GM21515 (cell line): ENCODE data around the gene JTB.
A peak's percentile ranks its signal among the peaks of the same experiment; 100 is the strongest.
"Not testable (repeated sequence)": the region's sequence is repeated elsewhere in the genome, so short reads cannot be mapped to it uniquely, and the experiment has no call there.

ENCODE experiments used
- ATAC-seq: cut with Tn5 transposase; IDR thresholded peaks from one replicate; pipeline ENCODE4 v1.9.1; 2021; ENCODE audit not compliant: unreplicated experiment

The JTB gene

DNA sequence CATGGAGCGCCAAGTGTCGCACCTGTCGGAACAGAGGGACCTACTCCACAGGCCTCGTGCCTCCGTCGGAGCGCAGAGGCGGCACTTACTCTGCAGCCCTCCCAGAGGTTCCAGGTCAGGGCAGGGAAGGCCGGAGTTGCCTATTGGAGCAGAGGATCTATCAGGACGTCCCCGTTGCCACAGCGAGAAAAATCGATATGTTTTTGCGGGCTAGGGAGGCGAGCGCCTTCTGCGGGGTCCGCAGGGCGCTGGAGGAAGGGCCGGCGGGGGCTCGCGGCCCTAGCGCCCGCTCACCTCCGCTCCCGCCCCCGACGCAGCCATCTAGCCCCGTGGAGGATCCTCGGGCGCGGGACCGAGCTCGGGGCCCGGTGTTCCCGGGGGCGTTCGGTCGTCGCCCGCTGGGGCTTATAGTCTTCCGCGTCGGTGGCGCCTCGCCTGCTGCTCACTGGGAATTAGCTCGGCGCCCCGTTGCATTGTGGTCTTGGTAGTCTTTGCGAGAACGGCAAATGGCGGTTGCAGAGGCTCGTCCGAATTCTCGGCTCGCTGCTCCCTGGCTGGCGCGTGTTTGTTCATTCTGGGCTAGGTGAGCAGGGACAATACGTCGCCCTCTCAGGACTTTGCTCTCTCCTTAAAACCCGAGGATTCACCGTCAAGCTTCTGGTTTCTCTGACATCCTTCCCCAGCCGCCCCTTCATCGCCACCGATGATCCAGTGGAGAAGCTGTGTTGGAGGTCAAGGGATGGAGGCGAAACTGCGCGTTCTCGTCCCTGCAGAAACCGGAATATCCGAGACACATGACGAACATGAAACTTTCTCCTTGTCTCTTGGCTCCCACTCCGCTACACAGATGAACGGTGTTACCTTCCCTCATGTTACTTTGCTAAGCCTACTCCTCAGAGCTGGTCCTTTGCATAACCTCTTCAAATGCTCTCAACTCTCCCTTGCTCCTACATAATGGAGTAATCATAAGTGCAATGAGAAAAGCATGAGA, at the start of gene JTB:
Gene JTB, minus strand, starts transcription at position 425 of the 991 bp plus-strand sequence. Its CDS starts 422 bp downstream, at position 3.
- peak; percentile 70 for ATAC-seq

DNA sequence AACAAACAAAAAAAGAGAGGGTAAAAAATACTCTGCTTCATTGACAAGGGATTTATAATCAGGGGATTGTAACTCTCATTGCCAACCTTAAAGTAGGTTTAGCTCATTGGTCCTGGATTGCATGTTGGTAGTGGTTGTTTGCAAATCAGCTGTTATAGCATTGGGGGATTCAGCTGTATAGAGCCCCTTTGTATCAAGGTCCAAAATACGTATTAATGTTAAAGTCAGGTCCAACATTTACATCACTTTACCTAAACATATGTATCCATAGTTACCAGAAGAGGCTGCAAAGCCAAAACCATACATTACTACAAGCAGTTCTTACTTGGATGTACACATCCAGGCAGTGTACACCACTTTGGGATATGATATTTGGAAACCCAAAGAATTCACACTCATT, 42.5 kb upstream of the JTB start:
- ATAC-seq: no peak

DNA sequence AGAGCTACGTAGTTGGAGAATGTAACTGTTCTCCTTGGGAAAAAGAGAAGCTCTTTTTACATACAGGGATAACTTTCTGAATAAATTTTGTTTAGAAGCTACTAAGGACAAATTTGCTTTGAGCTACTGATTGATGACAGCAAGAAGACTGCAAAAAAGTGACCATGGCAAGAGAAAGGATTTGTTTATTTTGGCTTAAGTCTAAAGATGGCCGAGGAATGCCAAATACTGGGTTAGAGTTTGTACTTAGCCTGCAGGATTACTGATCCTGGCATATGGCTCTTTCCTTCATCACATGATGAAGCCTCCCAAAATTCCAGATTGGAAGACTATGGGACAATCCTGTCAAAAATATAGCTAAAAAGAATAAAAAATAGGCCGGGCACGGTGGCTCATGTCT, 41.8 kb upstream of the JTB start:
- no peak for ATAC-seq

DNA sequence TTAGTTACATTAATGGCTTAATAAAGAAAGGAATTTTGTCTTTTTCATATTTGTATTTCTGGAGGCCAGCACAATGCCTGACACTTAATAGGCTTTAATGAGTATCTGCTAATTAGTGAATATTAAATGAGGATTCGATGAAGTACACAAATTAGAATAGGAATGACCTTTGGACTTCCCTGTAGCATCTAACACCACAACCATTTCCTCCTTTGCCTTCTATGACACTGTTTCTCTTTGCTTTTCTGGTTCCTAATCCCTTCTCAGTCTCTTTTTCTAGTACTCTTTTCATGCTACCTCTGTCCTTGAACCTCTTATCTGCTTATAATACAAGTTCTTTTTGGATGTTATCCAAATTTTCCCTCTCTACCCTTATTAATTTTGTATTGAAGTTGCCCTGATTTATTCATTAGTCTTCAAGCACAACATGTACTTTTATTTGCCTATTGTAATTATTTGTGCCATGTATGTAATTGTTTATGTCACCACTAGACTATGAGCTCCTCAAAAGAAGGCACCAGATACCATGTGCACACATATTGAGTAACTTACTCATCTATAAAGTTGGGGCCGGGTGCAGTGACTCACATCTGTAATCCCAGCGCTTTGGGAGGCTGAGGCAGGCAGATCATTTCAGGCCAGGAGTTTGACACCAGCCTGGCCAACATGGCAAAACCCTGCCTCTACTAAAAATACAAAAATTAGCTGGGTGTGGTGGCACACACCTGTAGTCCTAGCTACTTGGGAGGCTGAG, 36.9 kb upstream of the JTB start:
- no peak for ATAC-seq

DNA sequence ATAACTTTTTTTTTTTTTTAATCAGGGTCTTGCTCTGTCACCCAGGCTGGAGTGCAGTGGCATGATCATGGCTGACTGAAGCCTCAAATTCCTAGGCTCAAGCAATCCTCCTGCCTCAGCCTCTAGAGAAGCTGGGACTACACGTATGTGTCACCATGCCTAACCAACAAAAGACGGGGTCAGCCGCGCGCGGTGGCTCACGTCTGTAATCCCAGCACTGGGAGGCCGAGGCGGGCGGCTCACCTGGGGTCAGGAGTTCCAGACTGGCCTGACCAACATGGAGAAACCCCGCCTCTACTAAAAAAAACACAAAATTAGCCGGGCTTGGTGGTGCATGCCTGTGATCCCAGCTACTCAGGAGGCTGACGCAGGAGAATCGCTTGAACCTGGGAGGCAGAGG, 35.1 kb upstream of the JTB start:
- not testable (repeated sequence) for ATAC-seq

DNA sequence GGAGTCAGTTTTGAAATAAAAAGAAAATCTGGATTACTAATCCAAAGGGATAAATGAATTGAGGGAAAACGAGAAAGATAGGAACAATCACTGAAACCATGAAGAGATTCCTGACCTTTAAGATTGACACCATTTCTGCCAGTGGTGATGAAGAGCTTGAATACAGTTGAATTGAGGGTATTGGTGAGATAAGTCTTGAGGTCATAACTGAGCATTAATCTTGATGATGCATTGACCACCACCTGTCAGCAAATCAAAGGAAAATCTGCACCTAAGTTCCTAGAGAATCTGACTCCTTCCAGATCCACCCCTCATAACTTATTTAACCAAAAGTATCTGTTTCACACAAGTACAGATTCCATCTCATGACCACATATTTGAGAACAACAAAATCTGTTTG, 34.7 kb upstream of the JTB start:
- no peak for ATAC-seq

DNA sequence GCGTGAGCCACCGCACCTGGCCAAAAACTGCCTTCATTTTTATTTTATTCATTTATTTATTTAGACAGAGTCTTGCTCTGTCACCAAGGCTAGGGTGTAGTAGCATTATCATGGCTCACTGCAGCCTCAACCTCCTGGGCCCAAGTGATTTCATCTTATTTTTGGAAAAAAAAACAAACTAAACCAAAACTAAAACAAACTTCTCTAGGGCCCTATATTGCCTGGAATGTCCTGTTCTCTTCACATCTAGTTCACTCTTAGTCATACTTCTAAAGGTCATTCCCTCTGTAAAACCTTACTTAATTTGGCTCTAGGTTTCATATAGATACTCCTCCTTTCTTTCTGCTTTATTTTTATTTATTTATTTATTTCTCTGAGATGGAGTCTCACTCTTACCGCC, 28.7 kb upstream of the JTB start:
- ATAC-seq: no peak

DNA sequence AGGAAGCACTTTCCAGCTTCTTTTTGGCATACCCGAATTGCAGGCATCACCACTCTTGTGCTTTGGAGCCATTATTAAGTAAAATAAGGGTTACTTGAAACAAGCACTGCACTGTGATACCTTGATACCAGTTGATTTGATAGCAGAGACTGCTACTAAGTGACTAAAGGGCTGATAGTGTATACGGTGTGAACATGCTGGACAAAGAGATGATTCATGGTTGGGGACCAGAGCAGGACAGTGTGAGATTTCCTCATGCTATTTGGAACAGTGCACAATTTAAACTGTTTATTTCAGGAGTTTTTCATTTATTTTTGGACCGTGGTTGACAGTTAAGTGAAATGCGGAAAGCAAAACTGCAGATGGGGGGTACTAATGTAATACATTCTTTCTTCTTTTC, 22.9 kb upstream of the JTB start:
- ATAC-seq: no peak

DNA sequence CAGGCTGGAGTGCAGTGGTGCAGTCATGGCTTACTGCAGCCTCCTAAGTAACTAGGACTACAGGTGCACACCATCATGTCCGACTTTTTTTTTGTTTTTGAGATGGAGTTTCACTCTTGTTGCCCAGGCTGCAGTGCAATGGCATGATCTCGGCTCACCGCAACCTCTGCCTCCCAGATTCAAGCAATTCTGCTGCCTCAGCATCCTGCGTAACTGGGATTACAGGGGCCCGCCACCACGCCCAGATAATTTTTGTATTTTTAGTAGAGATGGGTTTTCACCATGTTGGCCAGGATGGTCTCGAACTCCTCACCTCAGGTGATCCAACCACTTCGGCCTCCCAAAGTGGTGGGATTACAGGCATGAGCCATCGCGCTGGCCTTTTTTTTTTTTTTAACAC, 19.4 kb upstream of the JTB start:
- ATAC-seq: not testable (repeated sequence)

DNA sequence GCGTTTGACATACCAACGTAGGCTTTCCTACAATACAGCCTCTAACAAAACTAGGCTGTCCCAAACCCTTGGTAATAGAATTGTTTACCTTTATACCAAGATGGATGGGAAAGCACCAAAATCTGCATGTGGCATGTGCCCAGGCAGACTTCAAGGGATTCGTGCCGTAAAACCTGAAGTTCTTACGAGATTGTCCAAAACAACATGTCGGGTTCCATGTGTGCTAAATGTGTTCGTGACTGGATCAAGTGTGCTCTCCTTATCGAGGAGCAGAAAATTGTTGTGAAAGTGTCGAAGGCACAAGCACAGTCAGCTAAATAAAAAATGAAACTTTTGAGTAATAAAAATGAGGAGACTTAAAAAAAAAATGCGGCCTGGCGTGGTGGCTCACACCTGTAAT, 18.2 kb upstream of the JTB start:
- no peak for ATAC-seq

DNA sequence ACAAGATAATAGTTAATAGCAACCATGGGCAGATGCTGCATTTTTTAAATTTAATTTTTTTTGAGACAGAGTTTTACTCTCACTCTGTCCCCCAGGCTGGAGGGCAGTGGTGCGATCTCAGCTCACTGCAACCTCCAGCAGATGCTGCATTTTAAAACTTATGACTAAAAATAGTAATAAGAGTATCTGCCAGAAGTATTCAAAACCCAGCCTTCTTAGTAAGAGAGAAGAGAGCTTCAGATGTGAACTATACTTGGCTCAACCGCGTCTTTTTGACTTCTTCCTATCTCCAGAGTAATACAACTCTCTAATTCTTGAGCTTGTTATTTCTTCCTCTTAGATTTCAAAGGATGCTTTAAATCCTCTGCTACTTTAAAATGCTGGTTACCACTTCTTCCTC, 17.7 kb upstream of the JTB start:
- no peak for ATAC-seq

DNA sequence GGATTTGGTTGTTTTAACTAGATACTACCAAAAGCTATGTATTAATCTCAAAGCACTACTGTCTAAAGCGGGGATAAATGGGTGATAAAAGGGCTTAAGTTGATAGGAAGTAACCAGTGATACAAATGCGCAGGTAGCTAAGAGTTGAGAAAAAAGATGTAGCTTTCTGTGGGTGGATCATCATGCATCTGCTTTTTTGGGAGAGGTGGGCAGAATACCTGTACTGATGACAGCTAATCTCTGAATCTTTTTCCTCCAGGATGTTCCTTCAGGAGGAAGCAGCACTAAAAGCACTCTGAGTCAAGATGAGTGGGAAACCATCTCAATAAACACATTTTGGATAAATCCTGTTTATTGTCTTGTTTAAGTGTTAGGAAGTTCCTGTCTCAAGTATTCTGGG, 14.3 kb upstream of the JTB start:
- no peak for ATAC-seq

DNA sequence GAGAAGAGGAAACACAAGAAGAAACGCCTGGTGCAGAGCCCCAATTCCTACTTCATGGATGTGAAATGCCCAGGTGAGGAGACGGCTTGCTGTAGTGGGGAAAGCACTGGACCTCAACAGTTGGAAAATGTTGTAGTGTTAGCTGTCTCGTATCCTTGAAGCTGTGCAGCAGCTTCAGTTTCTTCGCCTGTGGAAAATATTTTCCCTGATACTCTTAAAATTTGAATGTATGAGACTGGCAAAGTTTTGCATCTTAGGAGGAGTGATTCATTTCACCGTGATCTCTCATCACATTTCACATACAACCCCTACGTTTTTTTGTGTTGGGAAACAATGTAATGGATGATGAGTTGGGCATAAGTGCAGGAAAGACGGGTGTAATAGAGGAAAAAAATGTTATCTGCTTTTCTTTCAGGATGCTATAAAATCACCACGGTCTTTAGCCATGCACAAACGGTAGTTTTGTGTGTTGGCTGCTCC, 13.7 kb upstream of the JTB start:
- no peak for ATAC-seq

DNA sequence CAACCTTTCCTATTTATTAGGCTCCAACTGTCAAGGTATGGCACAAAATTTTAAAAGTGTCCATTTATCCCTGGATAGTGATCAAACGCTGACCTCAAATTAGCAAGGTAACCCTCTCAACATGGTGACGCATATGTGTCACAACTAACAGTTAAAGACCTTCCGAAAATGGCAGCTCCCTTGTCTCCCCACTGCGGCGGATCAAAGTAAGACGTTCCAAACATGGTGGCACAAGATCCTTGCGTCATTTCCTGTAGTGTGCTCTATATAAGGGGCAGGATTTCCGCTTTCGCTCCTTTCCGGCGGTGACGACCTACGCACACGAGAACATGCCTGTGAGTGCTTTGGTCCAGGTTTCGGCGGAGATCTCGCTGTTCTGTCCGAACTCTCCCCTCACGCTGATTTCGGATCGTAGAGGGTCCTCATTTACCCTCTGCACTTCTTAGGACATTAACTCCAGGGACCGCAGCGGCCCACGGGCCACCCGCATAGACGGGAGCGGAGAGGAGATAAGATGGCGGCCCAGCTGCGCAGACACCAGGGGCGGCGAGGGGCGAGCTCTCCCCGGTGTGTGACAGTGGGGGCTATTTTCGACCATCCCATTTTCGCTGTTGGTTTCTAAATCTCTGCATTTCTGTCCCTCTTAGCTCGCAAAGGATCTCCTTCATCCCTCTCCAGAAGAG, 13.1 kb upstream of the JTB start, which contains the start of gene RPS27:
Gene RPS27, plus strand, starts transcription at position 295 of the 683 bp plus-strand sequence. Its CDS starts 35 bp downstream, at position 330.
- peak; percentile 76 for ATAC-seq

DNA sequence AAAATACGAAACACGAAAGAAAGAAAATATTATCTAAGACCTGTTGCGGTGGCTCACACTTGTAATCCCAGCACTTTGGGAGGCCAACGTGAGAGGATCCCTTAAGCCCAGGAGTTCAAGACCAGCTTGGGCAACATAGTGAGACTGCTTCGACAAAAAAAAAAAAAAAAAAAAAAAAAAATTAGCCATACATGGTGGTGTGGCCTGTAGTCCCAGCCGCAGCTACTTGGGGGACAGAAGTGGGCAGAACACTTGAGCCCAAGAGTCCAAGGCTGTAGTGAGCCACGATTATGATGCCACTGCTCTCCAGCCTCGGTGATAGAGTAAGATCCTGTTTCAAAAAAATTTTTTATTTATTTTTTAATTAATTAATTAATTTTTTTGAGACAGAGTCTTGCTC, 10.1 kb upstream of the JTB start:
- ATAC-seq: no peak

DNA sequence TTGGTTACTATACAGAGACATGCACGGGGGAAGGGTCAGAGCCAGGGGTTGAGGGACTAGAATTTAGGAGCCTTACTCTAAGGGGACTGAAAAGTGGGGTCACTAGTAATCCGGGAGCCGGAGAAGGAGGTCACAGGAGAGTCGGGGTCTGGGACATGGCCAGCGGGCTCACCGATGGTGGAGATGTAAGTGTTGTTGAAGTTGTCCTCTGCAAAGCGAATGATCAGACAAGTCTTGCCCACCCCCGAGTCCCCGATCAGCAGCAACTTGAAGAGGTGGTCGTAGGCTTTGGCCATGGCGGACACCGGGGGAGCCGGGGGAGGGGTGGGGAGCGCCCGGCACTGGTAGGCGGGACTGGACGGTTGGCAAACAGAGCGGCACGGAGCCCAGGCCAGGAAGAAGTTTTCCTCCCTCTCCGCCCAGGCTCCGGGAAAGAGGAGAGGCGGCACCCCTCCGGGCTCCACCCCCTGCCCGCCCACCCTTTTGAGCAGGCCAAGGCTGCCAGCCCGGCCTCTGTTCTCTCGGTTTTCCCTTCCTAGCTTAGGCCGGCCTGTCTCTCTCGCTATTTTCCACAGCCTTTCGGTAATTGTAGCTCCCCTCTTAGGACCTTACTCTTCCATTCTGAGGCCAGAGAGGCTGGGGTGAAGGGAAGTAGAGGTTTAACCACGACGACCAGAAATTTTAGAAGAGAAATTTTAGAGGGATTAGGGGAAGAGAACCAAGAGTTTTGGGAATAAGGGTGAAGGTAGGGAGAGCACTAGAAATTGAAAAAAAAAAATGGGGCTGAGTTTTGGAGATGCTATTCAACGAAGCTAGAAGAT, 8.7 kb upstream of the JTB start, which contains the start of gene RAB13:
Gene RAB13, minus strand, starts transcription at position 399 of the 821 bp plus-strand sequence. Its CDS starts 103 bp downstream, at position 296.
- no peak for ATAC-seq

DNA sequence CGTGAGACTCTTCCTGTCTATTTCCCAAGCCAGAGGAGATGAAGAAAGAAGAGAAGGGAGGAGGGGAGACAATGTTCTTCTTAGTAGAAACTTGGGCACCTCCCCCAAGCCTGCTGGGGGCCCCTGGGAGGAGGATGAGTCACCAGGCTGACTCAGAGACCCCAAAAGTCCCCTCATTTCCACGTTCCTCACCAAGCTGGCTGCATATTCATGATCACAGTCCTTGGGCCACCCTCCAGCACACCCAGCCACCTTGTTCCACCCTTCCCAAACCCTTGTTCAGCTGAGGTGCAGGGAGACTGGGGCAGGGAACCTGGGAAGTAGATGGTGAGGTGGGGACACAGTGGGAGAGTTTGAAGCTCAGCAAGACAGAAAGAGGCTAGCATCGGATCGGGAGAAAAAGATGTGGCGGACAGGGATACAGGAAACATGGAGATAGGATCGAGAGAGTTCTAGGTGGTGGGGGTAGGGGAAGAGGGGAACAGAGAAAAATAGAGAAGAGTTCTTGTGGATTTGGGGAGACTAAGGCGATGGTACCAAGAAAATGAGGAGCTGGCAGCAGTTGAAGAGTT, 8.0 kb upstream of the JTB start:
- ATAC-seq: no peak

DNA sequence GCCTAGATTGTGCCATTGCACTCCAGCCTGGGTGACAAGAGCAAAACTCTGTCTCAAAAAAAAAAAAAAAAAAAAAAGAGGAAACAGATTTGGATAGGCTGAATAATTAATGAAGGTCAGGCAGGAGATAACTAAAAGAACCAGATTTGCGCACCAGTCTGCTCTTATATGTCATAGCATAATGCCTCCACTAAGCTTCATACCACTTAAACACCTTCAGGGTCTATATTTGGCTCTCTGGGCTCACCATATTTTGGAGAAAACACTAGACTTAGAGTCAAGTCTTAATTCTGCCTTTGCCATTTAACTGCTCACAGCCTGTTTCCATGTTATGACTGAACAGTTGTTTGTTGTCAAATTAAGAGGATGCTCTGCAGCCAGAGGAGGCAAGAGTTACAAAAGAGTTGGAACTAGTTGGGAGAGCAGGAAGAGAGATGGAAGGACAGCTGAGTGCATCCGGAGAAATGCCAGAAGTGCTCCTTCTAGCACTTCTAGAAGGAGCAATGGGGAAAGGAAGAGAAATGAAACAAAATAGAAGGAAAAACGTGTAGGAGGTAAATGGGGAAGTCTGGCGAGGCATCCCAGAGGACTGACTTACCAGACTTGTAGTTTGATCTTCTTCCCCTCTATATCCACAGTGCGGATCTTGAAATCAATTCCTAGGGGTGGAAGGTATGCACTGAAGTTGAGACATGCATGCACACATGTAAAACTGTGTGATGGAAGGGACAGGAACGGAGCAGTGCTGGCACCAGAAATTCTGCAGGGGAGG, 6.8 kb upstream of the JTB start:
- ATAC-seq: no peak

DNA sequence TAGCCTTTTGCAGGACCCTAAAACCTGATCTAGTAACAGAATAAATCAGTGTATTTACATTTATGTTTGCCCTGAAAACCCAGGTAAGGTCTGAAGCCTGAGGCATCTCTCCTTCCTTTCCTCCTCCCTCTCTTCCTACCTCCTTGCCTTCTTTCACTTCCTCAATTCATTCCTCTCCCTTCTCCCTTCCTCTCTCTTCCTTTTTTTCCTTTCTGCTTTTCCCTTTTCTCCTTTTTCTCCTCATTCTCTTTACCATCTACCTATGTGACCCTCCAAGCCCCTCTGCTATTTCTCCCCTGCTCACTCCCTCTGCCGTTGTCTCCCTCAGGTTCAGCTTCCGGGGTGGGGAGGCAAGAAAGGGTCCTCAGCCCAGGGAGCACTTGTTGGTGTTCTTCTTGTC, 4.3 kb upstream of the JTB start:
- ATAC-seq: not testable (repeated sequence)
